Right atrium auricular region (tissue), 2 donors: ENCODE measurements around the gene ZSCAN29. TPM values are rescaled to one million over a fixed set of nuclear protein-coding genes. Genes with fewer than 3 reads are reported as not detected.

ENCODE experiments used
- DNase-seq: peaks from one replicate; pipeline ENCODE4 v3.0.0-alpha.2; 2019; ENCODE audit warnings: low spot score
- H3K27ac ChIP-seq, 2 donors: fragments of 200-600 bp; sonication (generic); 1 replicate in 1 of 2; 2 replicates in 1 of 2; pipeline ENCODE4 v1.5.1; 2016 to 2019
- H3K27me3 ChIP-seq, 2 donors: fragments of 200-600 bp; sonication (generic); one replicate each; pipeline versions ENCODE4 v1.5.1 to v1.6.0; 2017 to 2019
- H3K36me3 ChIP-seq: fragments of 200-600 bp; sonication (generic); one replicate; pipeline ENCODE4 v1.5.1; 2016
- H3K4me1 ChIP-seq, 2 donors: fragments of 200-600 bp; sonication (generic); one replicate each; pipeline versions ENCODE4 v1.5.1 to v1.6.0; 2017 to 2019
- H3K4me3 ChIP-seq, 2 donors: fragments of 200-600 bp; sonication (generic); 1 replicate in 1 of 2; 2 replicates in 1 of 2; pipeline ENCODE4 v1.5.1; 2017 to 2019; ENCODE audit warnings: mild to moderate bottlenecking in 1 of 2, moderate library complexity in 1 of 2
- H3K9me3 ChIP-seq, 2 donors: fragments of 200-600 bp; sonication (generic); one replicate each; pipeline ENCODE4 v1.5.1; 2019
- total RNA-seq, 2 donors: library from RNA; depleted of rRNA; stranded (reverse); fragments of >200 nt; gene quantifications; one replicate each; pipeline ENCODE4 v1.1.0, GENCODE V29; 2016
- TF ChIP-seq, protein P1 (sequence below), 2 donors: fragments of 200-600 bp; sonication (generic); IDR thresholded peaks; one replicate each; pipeline ENCODE4 v1.5.1; 2019; ENCODE audit warnings: antibody characterized with exemption in 2 of 2

The ZSCAN29 gene
- total RNA-seq, 2 donors from 2014 or later, result 6.4 to 10.1 TPM

DNA sequence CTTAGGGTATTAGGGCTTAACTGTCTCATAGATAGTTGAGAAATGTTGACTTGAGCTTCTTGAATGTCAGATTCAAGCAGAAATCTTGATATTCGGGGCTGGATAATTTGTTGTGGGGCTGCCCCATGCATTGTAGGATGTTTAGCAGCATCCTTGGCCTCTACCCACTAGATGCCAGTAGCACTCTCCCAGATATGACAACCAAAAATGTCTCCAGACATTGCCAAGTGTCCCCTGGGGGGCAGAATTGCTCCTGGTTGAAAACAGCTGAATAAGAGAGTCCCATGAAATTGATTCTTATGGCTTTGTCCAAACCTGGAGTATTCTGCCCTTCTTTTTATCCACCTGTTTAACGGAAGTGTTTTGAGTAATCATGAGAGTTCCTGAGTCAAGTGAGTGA lies 24.5 kb downstream of the ZSCAN29 start:
- DNase-seq, result no peak
- Histone ChIP-seq H3K27me3 (no peaks in the 10 kb centered on the region), H3K27ac (no peak overlapping the region), H3K9me3 (no peaks in the 10 kb centered on the region), H3K4me1 (no peaks in the 10 kb centered on the region), H3K36me3 (peaks cover 71% of the 10 kb centered on the region), H3K4me3 (no peak overlapping the region)
- TF ChIP-seq, protein P1, sequence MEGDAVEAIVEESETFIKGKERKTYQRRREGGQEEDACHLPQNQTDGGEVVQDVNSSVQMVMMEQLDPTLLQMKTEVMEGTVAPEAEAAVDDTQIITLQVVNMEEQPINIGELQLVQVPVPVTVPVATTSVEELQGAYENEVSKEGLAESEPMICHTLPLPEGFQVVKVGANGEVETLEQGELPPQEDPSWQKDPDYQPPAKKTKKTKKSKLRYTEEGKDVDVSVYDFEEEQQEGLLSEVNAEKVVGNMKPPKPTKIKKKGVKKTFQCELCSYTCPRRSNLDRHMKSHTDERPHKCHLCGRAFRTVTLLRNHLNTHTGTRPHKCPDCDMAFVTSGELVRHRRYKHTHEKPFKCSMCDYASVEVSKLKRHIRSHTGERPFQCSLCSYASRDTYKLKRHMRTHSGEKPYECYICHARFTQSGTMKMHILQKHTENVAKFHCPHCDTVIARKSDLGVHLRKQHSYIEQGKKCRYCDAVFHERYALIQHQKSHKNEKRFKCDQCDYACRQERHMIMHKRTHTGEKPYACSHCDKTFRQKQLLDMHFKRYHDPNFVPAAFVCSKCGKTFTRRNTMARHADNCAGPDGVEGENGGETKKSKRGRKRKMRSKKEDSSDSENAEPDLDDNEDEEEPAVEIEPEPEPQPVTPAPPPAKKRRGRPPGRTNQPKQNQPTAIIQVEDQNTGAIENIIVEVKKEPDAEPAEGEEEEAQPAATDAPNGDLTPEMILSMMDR (IDR thresholded peaks at IDR 0.05), result no peak

DNA sequence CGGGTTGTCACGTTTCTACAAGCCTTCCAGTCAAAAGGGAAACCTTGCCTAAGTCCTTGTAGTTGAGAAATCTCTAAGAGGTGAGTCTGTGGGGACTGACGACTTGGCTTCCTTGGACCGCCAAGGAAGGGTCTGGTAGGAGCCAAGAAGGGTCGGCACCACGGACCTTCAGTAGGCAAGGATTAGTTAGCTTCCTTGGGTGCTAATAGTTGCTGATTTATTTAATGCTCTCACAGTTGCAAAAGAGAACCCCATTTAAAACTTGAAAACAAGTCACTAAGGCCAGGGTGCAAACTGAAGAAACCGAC lies 40.1 kb downstream of the ZSCAN29 start:
- Histone ChIP-seq H3K27ac (peak overlapping the region; percentile 94 to 97), H3K4me3 (peak overlapping the region; percentile 76 to 81), H3K4me1 (peaks cover 0 to 32% of the 10 kb centered on the region in 2 donors), H3K36me3 (peaks cover 10% of the 10 kb centered on the region), H3K9me3 (no peaks in the 10 kb centered on the region), H3K27me3 (no peaks in the 10 kb centered on the region)
- TF ChIP-seq, protein P1 (IDR thresholded peaks at IDR 0.05), result no peak
- no peak for DNase-seq

DNA sequence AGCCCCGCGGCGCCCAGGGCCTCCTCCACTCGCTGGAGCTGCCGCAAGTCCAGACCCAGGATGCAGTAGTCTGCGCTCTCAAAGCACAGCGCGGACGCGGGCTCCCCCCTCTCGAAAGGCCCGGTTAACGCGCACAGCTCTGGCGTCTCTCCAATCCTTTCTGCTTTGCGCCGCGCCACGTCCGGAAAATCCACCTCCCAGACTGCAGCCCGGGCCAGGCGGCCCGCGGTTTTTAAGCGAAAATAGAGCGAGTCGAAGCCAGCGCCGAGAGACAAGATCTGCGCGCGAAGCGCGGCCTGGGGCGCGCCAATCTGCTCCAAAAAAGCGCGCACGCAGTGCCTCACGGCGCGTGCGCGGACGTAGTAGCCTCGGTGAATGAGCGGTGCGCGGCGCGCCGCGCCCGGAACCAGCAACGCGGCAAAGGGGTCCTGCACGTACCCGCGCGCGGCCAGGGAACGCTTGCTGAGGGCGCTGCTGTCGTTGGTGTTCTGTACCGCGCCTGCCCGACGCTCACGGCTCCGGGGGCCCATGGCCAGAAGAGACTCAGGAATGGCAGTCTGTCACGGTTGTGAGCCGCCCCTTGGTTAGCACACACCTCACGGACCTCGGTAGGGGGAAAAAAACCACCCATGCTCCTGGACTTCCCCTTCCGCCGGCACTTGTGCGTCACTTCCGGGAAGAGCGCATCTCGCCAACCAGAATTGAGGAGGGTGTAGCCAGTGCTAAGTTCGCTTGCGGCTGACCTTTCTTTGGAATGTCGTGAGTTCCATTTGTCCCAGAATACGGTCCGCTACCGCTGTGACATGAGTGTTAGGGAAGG lies 40.7 kb downstream of the ZSCAN29 start, which contains the start of gene LCMT2:
LCMT2 (minus strand) TSS at position 614 of the 820 bp plus-strand sequence; CDS start at position 530, 84 bp downstream.
- TF ChIP-seq, protein P1 (IDR thresholded peaks at IDR 0.05), result no peak
- Histone ChIP-seq H3K9me3 (no peaks in the 10 kb centered on the region), H3K36me3 (peaks cover 5% of the 10 kb centered on the region), H3K27ac (peak within 1 kb of the TSS; percentile 94 to 97), H3K4me1 (peaks cover 0 to 32% of the 10 kb centered on the region in 2 donors), H3K27me3 (no peaks in the 10 kb centered on the region), H3K4me3 (peak within 1 kb of the TSS; percentile 76 to 81)
- DNase-seq, result peak; percentile 96

DNA sequence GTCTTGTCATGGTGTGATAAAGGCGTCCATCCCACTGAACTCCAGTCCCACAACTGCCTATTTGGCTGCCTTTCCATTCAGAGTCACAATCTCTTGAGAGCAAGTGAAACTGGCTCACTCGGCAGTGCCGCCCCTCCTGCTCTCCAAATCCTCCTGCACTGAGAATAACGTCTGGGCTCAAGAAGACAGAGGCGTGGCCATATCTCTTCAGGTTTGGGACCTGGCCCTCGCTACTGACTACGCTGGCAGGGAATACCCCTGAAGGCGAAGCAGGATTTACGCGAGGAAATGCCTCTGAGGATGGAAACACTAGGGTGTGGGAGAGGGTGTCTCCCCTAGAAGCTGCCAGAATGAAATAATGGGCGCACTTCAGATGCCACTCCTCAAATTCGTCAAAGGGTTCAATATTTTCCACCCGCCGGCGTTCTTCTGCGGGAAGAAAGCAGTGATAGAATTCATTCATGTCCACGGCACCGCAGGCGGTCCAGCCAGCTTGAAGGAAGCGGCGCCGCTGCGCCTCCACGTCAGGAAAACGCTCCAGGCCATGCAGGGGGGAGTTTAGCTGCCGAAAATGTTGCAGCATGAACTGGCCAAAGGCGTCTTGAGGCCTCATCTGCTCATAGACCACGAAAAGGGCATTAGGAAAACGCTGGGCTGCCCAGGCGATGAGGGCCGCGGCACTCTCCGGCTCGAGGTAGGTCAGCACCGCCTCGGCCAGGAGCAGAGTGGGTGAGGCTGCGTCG lies 41.5 kb downstream of the ZSCAN29 start:
- peaks cover 0 to 32% of the 10 kb centered on the region in 2 donors for H3K4me1 ChIP-seq
- no peaks in the 10 kb centered on the region for H3K9me3 ChIP-seq
- H3K36me3 ChIP-seq, result no peaks in the 10 kb centered on the region
- no peak for DNase-seq
- no peaks in the 10 kb centered on the region for H3K27me3 ChIP-seq
- peak overlapping the region; percentile 94 to 97 for H3K27ac ChIP-seq
- H3K4me3 ChIP-seq, result peak overlapping the region; percentile 76 to 81
- TF ChIP-seq, protein P1 (IDR thresholded peaks at IDR 0.05), result peak in 1 of 2 donors; percentile 4

DNA sequence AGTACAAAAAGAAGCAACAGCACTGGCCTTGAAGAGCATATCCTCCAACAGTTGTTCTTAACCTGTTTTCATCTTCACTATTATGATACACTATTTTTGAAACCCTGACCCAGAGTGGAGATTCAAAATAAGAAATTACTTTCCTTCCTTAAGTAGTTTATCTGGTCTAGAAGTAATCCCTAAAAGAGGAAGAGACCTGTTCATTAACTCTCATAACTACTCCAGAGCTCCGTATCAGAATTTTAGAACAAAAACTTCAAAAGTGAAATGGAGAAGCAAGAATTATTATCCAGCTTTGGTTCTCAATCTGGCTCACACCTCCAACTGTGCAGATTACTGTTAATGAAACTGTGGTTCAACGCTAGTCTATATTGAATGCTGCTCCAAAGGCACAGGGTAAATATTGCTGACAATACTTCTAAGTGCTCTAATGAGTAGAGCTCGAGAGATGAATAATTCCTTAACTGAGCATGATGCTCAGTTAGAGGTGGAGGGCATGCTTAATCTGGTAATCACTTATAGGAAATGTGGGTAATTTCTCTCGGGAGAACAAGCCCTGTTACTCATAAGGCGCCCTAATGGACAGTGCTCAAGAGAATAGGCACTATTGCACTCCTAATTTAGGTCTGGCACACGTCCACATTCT lies 45.7 kb downstream of the ZSCAN29 start:
- Histone ChIP-seq H3K4me3 (no peak overlapping the region), H3K27me3 (no peaks in the 10 kb centered on the region), H3K9me3 (no peaks in the 10 kb centered on the region), H3K36me3 (no peaks in the 10 kb centered on the region), H3K27ac (no peak overlapping the region), H3K4me1 (peaks cover 0 to 24% of the 10 kb centered on the region in 2 donors)
- TF ChIP-seq, protein P1 (IDR thresholded peaks at IDR 0.05), result no peak
- no peak for DNase-seq
